ENCODE data around the gene WNT9A.

DNA sequence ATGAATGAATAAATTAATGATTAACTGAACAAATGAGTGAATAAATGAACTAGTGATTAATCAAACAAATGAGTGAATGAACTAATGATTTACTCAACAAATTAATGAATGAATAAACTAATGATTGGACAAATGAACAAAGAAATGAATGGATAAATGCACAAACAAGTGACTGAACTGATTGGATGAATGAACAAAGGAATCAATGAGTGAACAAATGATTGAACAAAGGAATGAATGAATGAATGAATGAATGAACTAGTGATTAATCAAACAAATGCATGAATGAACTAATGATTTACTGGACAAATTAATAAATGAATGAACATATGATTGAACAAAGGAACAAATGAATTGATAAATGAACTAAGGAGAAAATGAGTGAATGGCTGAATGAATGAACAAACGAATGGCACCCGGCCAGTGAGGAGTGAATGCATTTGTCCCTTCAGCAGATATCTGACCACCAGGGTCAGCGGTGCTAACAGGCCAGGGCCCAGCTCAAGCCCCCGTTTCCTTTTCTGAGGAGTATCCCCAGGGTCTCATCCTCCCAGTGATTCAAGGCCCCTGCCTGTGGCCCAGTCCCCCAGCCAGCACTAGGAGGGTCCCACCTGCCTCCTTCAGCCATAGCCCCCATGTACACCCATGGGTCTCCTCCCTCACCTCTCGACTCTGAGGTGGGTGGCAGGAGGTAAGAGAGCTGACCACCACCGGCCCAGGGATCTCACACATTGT, 49.9 kb downstream of the WNT9A start:
- TF ChIP-seq CTCF (IDR thresholded peaks at IDR 0.05; ENCODE audit: low read depth, low read length, missing input control) (no peak), YY1 (IDR thresholded peaks at IDR 0.05) (no peak), TAF1 (conservative IDR thresholded peaks at IDR 0.05) (no peak), HNF4A (conservative IDR thresholded peaks at IDR 0.05) (no peak), RAD21 (IDR thresholded peaks at IDR 0.05) (no peak), JUND (IDR thresholded peaks at IDR 0.05) (no peak)
- TF ChIP-seq, protein P1, sequence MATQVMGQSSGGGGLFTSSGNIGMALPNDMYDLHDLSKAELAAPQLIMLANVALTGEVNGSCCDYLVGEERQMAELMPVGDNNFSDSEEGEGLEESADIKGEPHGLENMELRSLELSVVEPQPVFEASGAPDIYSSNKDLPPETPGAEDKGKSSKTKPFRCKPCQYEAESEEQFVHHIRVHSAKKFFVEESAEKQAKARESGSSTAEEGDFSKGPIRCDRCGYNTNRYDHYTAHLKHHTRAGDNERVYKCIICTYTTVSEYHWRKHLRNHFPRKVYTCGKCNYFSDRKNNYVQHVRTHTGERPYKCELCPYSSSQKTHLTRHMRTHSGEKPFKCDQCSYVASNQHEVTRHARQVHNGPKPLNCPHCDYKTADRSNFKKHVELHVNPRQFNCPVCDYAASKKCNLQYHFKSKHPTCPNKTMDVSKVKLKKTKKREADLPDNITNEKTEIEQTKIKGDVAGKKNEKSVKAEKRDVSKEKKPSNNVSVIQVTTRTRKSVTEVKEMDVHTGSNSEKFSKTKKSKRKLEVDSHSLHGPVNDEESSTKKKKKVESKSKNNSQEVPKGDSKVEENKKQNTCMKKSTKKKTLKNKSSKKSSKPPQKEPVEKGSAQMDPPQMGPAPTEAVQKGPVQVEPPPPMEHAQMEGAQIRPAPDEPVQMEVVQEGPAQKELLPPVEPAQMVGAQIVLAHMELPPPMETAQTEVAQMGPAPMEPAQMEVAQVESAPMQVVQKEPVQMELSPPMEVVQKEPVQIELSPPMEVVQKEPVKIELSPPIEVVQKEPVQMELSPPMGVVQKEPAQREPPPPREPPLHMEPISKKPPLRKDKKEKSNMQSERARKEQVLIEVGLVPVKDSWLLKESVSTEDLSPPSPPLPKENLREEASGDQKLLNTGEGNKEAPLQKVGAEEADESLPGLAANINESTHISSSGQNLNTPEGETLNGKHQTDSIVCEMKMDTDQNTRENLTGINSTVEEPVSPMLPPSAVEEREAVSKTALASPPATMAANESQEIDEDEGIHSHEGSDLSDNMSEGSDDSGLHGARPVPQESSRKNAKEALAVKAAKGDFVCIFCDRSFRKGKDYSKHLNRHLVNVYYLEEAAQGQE (IDR thresholded peaks at IDR 0.05), result no peak
